GM19372 (cell line): ENCODE data around the gene AOAH.

Experiments
- ATAC-seq: cut with Tn5 transposase; IDR thresholded peaks from one replicate; pipeline ENCODE4 v1.9.1; 2021; ENCODE audit warnings: mild to moderate bottlenecking, low read depth, moderate library complexity; ENCODE audit not compliant: unreplicated experiment

The AOAH gene, protein sequence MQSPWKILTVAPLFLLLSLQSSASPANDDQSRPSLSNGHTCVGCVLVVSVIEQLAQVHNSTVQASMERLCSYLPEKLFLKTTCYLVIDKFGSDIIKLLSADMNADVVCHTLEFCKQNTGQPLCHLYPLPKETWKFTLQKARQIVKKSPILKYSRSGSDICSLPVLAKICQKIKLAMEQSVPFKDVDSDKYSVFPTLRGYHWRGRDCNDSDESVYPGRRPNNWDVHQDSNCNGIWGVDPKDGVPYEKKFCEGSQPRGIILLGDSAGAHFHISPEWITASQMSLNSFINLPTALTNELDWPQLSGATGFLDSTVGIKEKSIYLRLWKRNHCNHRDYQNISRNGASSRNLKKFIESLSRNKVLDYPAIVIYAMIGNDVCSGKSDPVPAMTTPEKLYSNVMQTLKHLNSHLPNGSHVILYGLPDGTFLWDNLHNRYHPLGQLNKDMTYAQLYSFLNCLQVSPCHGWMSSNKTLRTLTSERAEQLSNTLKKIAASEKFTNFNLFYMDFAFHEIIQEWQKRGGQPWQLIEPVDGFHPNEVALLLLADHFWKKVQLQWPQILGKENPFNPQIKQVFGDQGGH

DNA sequence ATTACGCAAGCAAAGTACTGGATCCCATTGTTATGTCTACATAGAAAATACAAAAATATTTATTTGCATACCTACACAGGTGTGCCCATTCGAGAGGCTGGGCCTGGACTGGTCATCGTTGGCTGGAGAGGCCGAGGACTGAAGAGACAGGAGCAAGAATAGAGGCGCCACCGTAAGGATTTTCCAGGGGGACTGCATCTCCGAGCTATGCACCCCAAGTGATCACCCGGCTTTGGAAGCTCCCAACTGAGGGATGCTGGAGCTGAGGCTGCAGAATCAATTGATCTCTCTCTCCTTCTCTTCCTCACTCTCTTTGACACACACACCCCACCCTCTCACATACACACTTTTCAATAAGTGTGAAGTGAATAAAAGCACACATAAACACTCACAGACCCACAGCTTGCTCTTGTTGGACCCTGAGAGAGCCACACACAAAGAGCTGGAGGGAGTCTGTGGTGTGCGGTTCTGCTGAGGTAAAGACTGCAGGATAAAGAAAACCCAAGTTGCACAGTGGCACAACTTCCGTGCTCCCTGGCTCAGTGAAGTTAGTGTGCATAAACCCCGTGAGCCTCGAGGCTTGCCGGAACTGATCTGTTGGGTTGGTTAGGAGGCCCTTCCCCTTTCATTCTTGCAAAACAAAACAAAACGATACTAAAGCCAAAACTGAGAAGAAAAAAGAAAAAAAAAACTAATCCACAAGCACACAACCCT is at the start of gene AOAH:
TSS of gene AOAH (minus strand) at position 544 of the 714 bp plus-strand sequence. CDS start at position 198, 346 bp downstream.
- peak; percentile 96 for ATAC-seq

DNA sequence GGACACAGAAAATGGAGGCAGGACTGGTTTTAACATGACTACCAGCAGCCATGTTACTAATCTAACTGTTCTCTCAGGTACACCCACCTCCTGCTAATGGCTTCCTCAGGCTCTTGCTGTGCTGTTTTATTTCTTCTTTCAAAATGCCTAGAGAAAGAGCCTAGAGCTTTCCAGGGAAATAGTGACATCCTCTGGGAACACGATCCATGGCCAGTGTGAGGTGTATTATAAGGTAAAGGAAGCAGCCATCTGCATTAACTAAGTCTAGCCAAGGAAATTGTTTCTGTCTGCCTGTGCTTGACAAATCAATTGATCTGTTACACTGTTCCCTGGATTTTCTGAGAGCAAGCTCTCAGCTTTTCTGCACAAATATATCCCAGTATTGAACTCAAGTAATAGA is 42.2 kb upstream of the AOAH start:
- ATAC-seq: no peak

GRCh38 chr7:36765605-36766004 is 41.3 kb upstream of the AOAH start:
- no peak for ATAC-seq

DNA sequence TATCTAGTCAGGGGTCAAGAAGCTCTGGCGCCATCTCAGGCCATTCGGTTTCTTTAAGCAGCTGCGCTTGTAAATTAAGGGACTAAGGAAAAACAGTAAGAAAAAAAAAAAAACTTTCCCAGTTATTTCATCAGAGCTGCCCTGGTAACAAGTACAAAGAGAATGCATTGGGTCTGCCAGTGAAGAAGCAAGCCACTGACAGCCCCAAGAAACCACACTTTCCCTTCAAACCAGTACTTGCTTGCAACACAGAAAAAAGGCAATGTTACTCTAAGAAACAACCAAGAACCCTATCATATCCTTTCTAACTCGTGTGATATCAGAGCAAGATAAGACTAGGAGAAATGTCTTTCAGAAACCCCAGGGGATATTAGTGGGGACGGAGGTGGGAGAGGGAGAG is 40.6 kb upstream of the AOAH start:
- ATAC-seq: no peak

DNA sequence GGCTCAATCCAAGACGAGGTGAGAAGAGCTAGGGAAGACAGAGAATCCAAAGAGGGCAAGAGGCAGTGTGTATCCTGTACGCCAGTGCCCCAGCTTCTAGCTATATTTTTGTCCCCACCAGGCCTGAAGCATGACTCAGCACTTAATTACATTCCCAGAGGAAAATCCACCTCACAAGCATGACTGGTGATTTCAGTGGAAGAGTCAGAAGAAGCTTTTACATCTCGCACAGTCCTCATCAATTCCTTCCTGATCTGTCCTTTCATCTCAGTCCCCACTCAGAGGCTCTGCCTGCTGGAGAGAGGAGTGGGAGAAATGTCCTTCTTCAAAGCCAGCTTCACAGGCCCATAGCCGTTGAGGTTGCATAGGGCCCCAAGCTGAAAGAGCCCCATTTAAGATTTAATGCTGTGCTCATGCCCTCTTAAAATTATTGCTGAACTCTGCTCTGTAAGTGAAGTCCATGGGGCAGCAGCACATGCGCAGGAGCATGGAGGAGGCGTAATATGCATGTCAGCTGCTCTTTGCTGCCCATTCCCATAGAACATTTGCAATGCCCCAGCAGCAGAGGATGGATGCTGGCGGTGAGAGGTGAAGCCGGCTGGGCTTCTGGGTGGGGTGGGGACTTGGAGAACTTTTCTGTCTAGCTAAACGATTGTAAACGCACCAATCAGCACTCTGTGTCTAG is 39.0 kb upstream of the AOAH start:
- no peak for ATAC-seq

DNA sequence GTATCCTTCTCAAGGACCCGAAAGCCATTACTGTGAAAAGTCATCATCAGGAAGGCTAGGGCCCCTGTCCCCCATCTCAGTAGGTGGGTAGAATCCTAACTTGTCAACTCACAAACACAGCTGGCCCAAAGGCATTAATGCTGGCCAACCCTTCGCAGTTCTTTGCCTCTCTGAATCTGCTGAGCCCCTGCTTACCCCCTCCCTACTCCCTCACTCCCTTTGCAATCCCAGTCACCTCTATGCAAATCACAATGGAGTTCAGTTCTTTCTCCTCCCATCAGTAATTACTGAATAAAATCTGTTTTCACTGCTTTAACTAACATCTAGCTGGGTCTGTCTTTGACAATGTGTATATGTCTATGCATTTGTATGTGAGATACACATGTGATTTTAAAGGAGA is 38.1 kb upstream of the AOAH start:
- ATAC-seq: no peak

- ATAC-seq: no peak
These were observed 37.5 kb upstream of the AOAH start for GRCh38 chr7:36761835-36762234.

GRCh38 chr7:36760856-36761762 is 36.8 kb upstream of the AOAH start:
- no peak for ATAC-seq

DNA sequence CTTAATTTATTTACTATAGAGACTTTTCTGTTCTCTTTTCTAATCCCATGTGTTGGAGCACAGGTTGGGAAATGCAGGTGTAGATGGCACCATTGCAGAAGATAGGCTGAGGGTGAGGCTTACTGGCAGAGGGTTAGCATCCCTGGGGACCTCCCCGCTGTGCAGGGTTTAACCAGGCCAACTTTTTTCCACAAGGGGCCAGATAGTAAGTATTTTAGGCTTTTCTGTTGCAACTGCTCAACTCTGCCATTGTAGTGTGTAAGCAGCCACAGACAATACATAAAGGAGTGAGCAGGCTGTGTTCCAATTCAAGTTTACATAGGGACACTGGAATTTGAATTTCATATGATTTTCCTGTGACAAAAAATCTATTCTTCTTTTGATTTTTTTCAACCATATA is 34.6 kb upstream of the AOAH start:
- no peak for ATAC-seq

DNA sequence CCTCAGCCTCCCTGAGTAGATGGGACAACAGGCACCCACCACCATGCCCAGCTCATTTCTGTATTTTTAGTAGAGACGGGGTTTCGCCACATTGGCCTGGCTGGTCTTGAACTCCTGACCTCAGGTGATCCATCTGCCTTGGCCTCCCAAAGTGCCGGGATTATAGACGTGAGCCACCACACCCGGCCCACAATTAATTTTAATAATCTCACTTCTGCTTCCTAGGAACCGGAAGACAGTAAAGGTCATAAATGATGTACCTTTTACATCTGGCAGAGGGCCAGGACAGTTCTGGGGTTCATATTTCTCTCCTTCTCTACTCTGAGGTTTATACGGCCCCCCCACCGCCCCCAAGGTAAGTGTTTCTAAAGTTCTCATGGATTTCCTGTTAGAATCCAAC is 31.2 kb upstream of the AOAH start:
- ATAC-seq: no peak

GRCh38 chr7:36752026-36752711 is 27.9 kb upstream of the AOAH start:
- ATAC-seq: no peak

DNA sequence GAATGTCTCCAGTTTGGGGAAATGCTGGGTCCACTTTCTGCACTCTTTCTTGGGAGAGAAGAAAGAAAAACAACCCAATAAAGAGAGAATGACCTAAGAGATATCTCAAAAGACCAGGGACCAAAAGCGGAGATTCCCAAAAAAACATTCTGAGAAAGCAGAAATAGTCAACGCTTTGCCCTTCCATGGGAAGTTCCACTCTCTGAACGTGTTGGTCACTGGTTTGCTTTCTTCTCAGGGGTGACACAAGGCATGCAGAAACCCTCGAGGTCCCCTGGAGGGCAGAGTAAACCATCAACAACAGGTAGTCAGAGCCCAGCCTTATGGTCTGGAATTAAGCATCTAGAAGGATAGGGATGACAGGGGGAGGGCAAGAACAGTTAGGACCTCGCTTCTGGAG is 26.2 kb upstream of the AOAH start:
- ATAC-seq: no peak

GRCh38 chr7:36749282-36749960 is 25.1 kb upstream of the AOAH start:
- ATAC-seq: no peak

GRCh38 chr7:36748017-36748487 is 23.8 kb upstream of the AOAH start:
- ATAC-seq: no peak

GRCh38 chr7:36747280-36748016 is 23.2 kb upstream of the AOAH start:
- no peak for ATAC-seq

- ATAC-seq: no peak
These were observed 22.1 kb upstream of the AOAH start for GRCh38 chr7:36746347-36746746.

DNA sequence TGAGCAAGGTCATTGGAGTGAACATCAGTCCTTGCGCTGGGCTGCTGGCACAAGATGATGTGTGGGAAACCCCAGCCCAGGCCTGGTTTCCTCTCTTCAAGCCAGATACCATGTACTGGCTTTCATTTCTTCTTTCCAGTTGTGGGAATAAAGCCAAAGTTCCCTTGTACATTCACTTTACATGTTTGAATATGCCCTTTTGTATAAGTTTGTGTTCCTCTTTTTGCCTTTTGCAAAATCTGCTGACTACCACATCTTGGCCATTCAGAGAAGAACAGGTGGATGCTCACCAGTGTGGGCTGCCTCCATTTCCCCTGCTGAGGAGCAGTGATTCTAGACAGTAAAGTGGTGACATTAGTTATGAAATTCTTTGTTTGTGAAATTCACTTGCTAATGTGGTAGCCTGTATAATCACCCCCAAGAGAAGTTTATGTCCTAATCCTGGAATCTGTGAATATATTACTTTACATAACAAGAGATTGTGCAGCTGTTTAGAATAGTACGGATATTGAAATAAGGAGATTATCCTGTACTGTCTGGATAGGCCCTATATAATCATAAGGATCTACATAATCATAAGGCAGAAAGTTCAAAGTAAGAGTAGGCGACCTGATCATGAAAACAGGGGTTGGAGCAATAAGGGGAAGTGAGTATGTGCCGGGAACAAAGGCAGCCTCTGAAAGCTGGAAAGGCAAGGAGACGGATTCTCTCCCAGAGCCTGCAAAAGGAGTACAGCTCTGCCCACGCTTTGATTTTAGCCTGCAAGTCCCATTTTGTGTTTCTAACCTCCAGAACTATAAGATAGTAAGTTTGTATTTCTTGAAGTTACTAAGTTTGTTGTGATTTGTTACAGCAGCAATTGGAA is 18.8 kb upstream of the AOAH start:
- no peak for ATAC-seq
